Activated naive CD4-positive, alpha-beta T cell treated with anti-CD3 and anti-CD28 coated beads, Interleukin-2, amount 10 ng/mL, durations not matched to agents 7 days and 5 days (primary cell): Measurements from ENCODE around the gene MCTP1.

Source experiments
- CTCF ChIA-PET: fragments of 350-600 bp; sonication (Branson Sonifier 250); formaldehyde crosslinking; loops from one replicate; lab custom pipeline; 2021; ENCODE audit warnings: antibody characterized with exemption; lab: Charles Lee
- DNase-seq: peaks from one replicate; pipeline ENCODE4 v3.0.0-alpha.2; 2020
- H3K27ac Mint-ChIP-seq: one replicate; pipeline ENCODE4 v1.8.0; 2021; ENCODE audit warnings: mild to moderate bottlenecking, moderate library complexity, mixed read lengths
- H3K27me3 Mint-ChIP-seq: one replicate; pipeline ENCODE4 v1.8.0; 2021; ENCODE audit warnings: mild to moderate bottlenecking, mixed read lengths
- H3K36me3 Mint-ChIP-seq: one replicate; pipeline ENCODE4 v1.8.0; 2021; ENCODE audit warnings: mixed read lengths
- H3K4me1 Mint-ChIP-seq: one replicate; pipeline ENCODE4 v1.8.0; 2021; ENCODE audit warnings: mixed read lengths
- H3K4me3 Mint-ChIP-seq: one replicate; pipeline ENCODE4 v1.8.0; 2021; ENCODE audit warnings: mild to moderate bottlenecking, moderate library complexity, mixed read lengths
- H3K9me3 Mint-ChIP-seq: one replicate; pipeline ENCODE4 v1.8.0; 2021; ENCODE audit warnings: mixed read lengths

The MCTP1 gene

DNA sequence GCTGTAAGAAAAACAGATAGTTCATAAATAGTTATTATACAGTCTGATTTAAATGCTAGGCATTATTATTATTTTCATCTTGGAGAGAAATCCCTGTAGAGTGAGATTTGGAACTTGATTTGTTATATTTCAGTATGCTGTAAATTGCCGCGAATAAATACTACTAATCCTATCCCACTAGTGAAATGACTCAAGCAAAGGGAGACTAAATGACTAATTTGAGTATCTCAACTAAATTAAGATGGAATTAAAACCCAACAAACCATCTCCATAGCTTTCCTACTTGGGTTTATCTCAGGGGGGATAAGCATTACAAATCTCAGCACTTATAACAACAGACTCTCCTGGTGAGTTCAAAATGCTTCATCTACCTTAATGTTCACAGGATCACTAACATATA, 206.0 kb downstream of the MCTP1 start:
- CTCF ChIA-PET, result no interaction called here

DNA sequence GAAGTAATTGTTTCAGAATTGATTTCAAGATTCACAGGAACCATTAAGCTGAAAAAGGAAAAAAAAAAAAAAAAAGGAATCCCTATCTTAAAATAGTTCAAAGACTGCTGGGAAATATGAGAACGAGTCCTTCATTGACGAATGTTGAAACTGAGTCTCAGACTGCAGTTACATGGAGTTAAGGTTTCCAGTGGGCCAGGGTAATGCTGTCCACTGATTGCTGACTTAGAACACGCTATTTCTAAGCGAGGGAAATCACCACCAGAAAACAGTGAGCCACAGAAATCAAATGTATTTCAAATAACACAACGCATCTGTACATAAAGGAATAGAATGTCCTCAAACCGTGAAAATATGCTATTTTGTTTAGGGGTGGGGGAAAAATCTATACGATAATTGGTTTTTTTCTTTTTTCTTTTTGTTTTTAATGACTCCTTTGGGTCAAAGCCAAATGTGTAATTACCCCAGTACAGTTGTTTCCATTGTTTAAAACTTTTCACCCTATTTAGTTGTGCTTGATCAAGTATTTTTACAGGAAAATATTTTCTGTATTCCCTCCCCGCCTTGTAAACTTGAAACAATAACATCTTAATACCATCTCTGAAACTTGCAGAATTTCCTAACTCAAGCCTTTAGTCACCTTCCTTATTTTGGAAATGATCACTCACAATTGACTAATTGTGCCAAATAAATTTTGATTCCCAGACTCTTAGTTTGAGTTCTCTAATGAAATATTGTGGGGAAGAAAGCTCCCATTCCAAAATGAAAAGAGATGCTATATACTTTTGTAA, 208.3 kb downstream of the MCTP1 start:
- H3K4me1 Mint-ChIP-seq, result peaks cover 6% of the 10 kb centered on the region
- H3K27me3 Mint-ChIP-seq, result no peaks in the 10 kb centered on the region
- CTCF ChIA-PET, result no interaction called here
- no peak overlapping the region for H3K27ac Mint-ChIP-seq
- no peaks in the 10 kb centered on the region for H3K36me3 Mint-ChIP-seq
- H3K9me3 Mint-ChIP-seq, result no peaks in the 10 kb centered on the region
- DNase-seq, result no peak
- no peak overlapping the region for H3K4me3 Mint-ChIP-seq

More for the DNA sequence above, 206.0 kb downstream of the MCTP1 start:
- Mint-ChIP-seq H3K36me3 (no peaks in the 10 kb centered on the region), H3K27me3 (no peaks in the 10 kb centered on the region), H3K4me3 (no peak overlapping the region), H3K9me3 (no peaks in the 10 kb centered on the region), H3K4me1 (peaks cover 13% of the 10 kb centered on the region), H3K27ac (no peak overlapping the region)
- DNase-seq, result no peak

DNA sequence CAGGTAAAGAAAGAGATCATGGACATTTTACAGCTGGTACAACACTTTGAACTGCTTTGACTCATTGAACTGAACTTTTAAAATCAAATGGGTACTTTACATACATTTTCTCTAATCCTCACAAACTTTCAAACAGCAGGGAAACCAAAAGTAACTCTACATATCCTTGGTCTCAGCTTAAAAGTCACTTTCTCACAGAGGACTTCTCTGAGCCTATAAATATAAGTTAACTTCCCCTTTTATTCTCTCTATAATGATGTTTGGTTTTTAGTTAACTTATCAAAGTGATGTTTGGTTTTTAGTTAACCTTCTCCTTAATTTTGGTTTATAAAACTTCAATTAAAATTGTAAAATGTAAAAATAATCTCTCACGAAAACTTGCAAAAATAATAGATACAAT, 209.8 kb downstream of the MCTP1 start:
- H3K4me3 Mint-ChIP-seq, result no peak overlapping the region
- H3K27ac Mint-ChIP-seq, result no peak overlapping the region
- peaks cover 9% of the 10 kb centered on the region for H3K27me3 Mint-ChIP-seq
- H3K4me1 Mint-ChIP-seq, result no peaks in the 10 kb centered on the region
- no peak for DNase-seq
- CTCF ChIA-PET, result no interaction called here
- no peaks in the 10 kb centered on the region for H3K9me3 Mint-ChIP-seq
- no peaks in the 10 kb centered on the region for H3K36me3 Mint-ChIP-seq

DNA sequence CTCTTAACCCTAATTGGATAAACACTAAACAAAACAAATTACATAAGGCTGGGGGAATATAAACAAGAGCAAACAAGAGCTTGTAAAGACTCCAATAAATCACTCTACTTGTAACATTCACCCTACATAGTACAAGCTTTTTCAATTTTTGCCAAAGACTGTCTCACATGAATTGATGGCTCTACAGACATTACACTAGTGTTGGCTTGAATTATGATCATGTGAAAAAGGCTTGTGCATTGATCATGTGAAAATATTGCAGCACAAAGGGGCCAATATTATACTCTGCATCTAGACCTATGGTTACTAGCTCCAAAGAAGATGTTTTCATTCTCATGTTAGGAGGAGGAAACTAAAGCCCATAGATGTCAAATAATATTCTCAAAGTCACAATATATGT, 212.6 kb downstream of the MCTP1 start:
- Mint-ChIP-seq H3K27me3 (peaks cover 11% of the 10 kb centered on the region), H3K4me3 (no peak overlapping the region), H3K9me3 (no peaks in the 10 kb centered on the region), H3K36me3 (no peaks in the 10 kb centered on the region), H3K4me1 (no peaks in the 10 kb centered on the region), H3K27ac (no peak overlapping the region)
- CTCF ChIA-PET, result no interaction called here
- DNase-seq, result no peak

DNA sequence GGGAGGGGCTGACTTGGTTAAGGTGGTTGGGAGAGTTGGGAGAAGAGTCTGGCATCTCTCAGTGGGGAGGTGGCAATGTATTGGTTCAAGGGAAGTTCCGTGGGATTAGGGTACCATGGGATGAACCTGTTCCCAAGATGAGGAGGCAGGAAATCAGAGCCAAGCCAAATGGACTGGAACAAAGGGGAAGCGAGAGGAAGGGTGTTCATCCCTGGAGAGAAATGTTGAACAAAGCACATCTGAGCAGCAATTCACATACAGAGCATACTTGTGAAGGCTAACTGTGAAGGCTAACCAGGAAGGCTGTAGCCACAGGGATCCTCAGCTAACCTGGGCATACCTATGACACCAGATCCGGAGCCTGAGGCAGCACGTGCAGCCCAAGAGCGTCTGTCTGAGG, 214.0 kb downstream of the MCTP1 start:
- peaks cover 11% of the 10 kb centered on the region for H3K27me3 Mint-ChIP-seq
- no peak overlapping the region for H3K27ac Mint-ChIP-seq

DNA sequence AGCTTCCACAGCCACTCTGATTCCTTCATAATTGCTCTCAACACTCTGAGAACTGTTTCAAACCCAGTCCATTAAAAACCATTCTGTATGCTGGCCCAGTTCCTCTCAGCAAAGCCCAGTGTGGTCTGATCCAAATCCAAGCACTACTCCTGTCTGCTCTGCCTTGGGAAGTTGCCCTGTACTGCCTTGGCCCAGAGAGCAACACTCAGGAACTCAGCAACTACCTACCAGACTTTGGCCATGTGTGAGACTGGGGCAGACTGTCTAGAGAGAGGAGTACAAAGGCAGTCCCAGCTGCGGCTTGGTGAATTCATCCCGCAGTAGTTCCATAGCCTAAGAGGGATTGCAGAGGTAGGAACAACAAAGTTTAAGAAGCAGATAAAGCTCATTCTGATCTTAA, 214.4 kb downstream of the MCTP1 start:
- Mint-ChIP-seq H3K4me1 (no peaks in the 10 kb centered on the region), H3K36me3 (no peaks in the 10 kb centered on the region), H3K9me3 (no peaks in the 10 kb centered on the region), H3K27me3 (peaks cover 11% of the 10 kb centered on the region), H3K4me3 (no peak overlapping the region), H3K27ac (no peak overlapping the region)
- CTCF ChIA-PET, result no interaction called here
- no peak for DNase-seq

More for the DNA sequence above, 214.0 kb downstream of the MCTP1 start:
- CTCF ChIA-PET, result no interaction called here
- no peaks in the 10 kb centered on the region for H3K9me3 Mint-ChIP-seq
- DNase-seq, result no peak
- no peaks in the 10 kb centered on the region for H3K4me1 Mint-ChIP-seq
- H3K4me3 Mint-ChIP-seq, result no peak overlapping the region
- H3K36me3 Mint-ChIP-seq, result no peaks in the 10 kb centered on the region

DNA sequence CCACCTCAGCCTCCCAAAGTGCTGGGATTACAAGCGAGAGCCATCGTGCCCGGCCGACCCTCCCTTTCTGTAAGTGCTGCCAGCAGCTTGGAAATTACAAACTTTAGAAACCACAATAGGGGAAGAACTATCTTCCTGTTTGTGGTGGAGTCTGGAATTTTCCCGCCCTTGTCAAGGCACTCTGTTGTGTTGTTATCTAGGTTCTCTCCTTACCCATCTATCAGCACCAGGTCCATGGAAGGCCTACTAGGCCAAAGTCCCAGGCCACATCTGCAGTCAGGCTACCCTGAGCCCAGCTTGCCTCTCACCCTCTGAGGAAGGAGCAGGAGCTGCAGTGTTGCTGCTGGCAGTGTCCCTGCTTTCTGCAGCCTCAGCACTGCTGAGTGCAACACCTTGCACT, 214.9 kb downstream of the MCTP1 start:
- DNase-seq, result no peak
- Mint-ChIP-seq H3K27me3 (peaks cover 11% of the 10 kb centered on the region), H3K4me3 (no peak overlapping the region), H3K4me1 (no peaks in the 10 kb centered on the region), H3K27ac (no peak overlapping the region), H3K9me3 (no peaks in the 10 kb centered on the region), H3K36me3 (no peaks in the 10 kb centered on the region)
- CTCF ChIA-PET, result no interaction called here

DNA sequence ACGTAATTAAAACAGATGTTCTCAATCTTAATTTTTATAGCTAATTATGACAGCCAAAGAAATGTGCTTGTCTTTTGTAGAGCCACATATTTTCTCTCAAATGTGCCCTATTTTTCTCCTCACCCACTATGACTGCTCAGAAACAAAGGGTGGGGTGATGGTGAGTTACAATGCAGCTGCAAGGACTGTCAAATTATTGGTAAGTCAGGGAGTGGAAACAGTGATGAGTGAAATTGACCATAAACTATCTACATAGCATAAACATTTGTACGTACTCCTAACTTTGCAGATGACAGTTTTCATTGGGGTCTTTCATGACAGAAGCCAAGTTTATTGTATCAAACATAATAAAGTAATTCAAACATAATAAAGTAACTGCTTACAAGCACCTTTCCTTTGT, 215.9 kb downstream of the MCTP1 start:
- H3K27me3 Mint-ChIP-seq, result peaks cover 11% of the 10 kb centered on the region
- no peaks in the 10 kb centered on the region for H3K36me3 Mint-ChIP-seq
- no peak overlapping the region for H3K27ac Mint-ChIP-seq
- no peaks in the 10 kb centered on the region for H3K9me3 Mint-ChIP-seq
- no peak for DNase-seq
- H3K4me3 Mint-ChIP-seq, result no peak overlapping the region
- H3K4me1 Mint-ChIP-seq, result no peaks in the 10 kb centered on the region
- CTCF ChIA-PET, result interaction anchor here (0.6 kb wide), 1 partner anchor 629 kb away, joined by 3 read pairs; no protein-coding TSS in a partner anchor

DNA sequence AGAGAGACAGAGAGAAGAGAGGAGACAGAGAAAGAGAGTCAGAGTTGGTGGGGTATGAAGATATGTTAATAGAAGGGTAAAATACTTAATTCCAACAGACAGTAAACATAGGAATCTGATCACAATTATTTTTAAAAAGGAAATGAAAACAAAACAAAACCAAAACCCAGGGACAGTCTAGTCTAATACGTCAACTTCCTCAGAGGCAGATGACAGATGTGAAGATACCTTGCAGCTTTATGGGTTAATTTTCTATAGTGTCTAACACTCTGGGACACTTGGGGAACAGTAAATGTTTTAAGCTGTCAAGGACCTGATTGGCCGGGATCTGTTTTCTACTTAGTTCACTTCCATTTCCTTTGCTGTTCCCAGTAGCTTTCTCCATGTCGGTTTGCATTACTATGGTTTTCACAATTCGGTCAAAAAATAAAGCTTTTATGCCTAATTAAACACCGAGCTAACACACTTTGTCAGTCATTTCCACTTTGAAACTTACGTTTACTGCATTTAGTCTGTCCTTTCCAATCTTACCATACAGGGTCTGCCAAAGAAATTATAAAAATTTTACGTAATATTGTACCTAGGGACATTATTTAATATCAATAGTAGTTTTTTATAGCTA, 216.5 kb downstream of the MCTP1 start:
- Mint-ChIP-seq H3K4me3 (no peak overlapping the region), H3K9me3 (no peaks in the 10 kb centered on the region), H3K4me1 (no peaks in the 10 kb centered on the region), H3K27ac (no peak overlapping the region), H3K27me3 (peaks cover 11% of the 10 kb centered on the region), H3K36me3 (no peaks in the 10 kb centered on the region)
- CTCF ChIA-PET, result no interaction called here
- DNase-seq, result no peak

DNA sequence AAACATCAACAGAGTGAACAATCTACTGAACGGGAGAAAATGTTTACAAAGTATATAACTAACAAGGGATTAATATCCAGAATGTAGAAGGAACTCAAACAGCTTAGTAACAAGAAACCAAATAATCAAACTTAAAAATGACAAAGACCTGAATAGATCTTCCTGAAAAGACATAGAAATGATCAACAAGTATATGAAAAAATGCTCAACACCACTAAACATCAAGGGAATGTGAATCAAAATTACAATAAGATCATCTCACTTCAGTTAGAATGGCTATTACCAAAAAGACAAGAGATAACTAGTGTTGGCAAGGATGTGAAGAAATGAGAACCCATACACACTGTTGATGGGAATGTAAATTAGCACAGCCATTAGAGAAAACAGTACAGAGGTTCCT, 218.8 kb downstream of the MCTP1 start:
- DNase-seq, result no peak
- Mint-ChIP-seq H3K27ac (no peak overlapping the region), H3K4me3 (no peak overlapping the region), H3K36me3 (no peaks in the 10 kb centered on the region), H3K27me3 (peaks cover 10% of the 10 kb centered on the region), H3K4me1 (no peaks in the 10 kb centered on the region), H3K9me3 (no peaks in the 10 kb centered on the region)
- CTCF ChIA-PET, result no interaction called here

DNA sequence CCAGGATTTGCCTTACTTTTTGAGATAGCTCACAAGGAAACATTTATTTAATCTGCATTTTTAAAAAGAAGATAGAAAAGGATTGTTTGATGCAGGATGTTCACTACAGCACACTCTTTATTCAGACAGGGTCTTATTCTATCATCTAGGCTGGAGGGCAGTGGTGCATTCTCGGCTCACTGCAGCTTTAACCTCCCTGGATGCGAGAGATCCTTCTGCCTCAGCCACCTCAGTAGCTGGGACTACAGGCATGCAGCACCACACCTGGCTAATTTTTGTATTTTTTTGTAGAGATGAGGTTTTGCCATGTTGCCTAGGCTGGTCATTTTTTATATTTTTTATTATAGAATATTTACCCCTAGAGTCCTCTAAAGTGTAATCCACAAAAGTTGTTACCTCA, 221.4 kb downstream of the MCTP1 start:
- H3K27me3 Mint-ChIP-seq, result no peaks in the 10 kb centered on the region
- no peak overlapping the region for H3K4me3 Mint-ChIP-seq
- DNase-seq, result no peak
- CTCF ChIA-PET, result no interaction called here
- H3K27ac Mint-ChIP-seq, result no peak overlapping the region
- no peaks in the 10 kb centered on the region for H3K9me3 Mint-ChIP-seq
- no peaks in the 10 kb centered on the region for H3K36me3 Mint-ChIP-seq
- H3K4me1 Mint-ChIP-seq, result no peaks in the 10 kb centered on the region

DNA sequence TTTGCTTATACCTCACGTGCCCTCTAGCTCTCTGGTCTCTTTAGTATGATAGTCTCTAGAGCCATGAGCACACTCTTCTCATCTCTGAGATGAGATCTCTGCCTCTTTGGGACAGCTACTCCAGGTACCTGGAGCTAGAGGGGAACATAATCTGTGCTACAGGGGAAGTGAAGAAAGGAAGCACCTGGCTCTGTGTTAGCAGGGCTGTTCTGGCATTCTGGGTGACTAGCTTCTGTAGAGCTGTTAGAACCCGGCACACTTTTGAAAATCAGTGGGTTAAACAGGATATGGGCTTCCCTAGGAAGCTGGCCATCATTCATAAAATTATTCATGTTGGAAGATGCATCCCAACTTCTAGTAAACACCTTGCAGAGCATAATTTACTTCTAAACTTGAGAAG, 224.8 kb downstream of the MCTP1 start:
- CTCF ChIA-PET, result no interaction called here
- no peaks in the 10 kb centered on the region for H3K36me3 Mint-ChIP-seq
- H3K27me3 Mint-ChIP-seq, result no peaks in the 10 kb centered on the region
- no peaks in the 10 kb centered on the region for H3K9me3 Mint-ChIP-seq
- no peaks in the 10 kb centered on the region for H3K4me1 Mint-ChIP-seq
- H3K4me3 Mint-ChIP-seq, result no peak overlapping the region
- DNase-seq, result no peak
- H3K27ac Mint-ChIP-seq, result no peak overlapping the region

DNA sequence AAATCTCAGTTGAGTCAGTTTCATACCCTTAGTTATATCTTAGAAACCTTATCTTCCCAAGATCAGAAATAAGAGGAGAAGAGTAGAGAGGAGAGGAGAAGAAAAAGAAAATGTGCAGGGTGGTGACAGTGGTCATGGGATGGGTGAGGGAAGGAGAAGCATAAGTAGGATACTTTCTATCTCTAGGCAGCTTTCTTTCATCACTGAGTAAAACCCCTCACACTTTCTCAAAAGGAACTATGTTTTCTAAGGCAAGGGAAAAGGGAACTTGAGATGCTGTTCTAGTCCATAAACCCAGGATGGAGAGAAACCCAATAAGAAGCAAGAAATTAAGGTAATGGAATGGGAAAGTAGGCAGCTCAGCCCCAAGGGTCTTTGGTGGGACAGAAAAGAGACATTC, 225.3 kb downstream of the MCTP1 start:
- Mint-ChIP-seq H3K27ac (no peak overlapping the region), H3K4me1 (no peaks in the 10 kb centered on the region), H3K4me3 (no peak overlapping the region), H3K36me3 (no peaks in the 10 kb centered on the region), H3K27me3 (no peaks in the 10 kb centered on the region), H3K9me3 (no peaks in the 10 kb centered on the region)
- CTCF ChIA-PET, result no interaction called here
- DNase-seq, result no peak

DNA sequence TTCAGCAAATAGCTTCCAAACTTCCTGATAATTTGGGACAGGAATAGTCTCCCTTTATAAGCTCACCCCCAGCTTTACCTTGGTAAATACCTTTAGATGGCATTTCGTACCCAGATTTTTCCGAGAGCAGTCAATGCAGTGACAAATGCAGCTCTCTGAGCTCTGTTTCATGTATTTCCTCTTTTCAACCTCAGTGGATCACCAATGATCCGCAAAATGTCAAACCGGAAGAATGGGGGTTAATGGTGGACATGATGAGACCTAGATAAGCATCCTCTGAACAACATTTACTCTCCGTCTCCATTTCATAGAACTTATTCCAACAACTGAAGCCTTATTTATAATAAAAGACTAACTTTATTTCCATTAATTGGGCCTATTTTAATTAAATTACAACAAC, 227.3 kb downstream of the MCTP1 start:
- CTCF ChIA-PET, result no interaction called here
- Mint-ChIP-seq H3K4me1 (no peaks in the 10 kb centered on the region), H3K27ac (no peak overlapping the region), H3K36me3 (no peaks in the 10 kb centered on the region), H3K9me3 (no peaks in the 10 kb centered on the region), H3K4me3 (no peak overlapping the region), H3K27me3 (no peaks in the 10 kb centered on the region)
- DNase-seq, result no peak

DNA sequence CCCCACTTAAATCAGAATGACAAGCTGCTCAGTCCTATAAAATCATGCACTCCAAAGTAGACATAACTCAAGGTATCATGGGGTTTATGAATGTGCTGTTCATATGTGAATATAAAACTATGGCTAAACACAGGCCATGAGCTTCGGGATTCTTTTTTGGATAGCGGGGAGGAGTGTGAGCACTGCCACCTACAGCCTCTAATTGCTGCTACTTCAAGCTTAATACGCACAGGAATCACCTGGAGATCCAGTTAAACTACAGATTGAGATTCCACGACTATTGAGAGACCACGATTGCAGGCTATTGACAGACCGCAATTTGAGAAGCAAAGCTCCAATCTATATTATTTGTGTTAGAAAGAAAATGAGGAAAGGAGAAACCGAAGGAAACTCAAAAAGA, 231.6 kb downstream of the MCTP1 start:
- no peak for DNase-seq
- CTCF ChIA-PET, result no interaction called here
- H3K27me3 Mint-ChIP-seq, result no peaks in the 10 kb centered on the region

More for the DNA sequence above, 231.6 kb downstream of the MCTP1 start:
- no peaks in the 10 kb centered on the region for H3K4me1 Mint-ChIP-seq
- H3K27ac Mint-ChIP-seq, result no peak overlapping the region
- no peak overlapping the region for H3K4me3 Mint-ChIP-seq
- no peaks in the 10 kb centered on the region for H3K9me3 Mint-ChIP-seq
- H3K36me3 Mint-ChIP-seq, result no peaks in the 10 kb centered on the region
